Hepatocyte (in vitro differentiated cells): ENCODE data around the gene CLTCL1. TPM values are rescaled to one million over a fixed set of nuclear protein-coding genes. Genes with fewer than 3 reads are reported as not detected.
A peak's percentile ranks its signal among the peaks of the same experiment; 100 is the strongest.

Source experiments
- DNase-seq: peaks from one replicate; pipeline ENCODE4 v3.0.0-alpha.2; 2016; ENCODE audit warnings: low spot score
- H2AFZ ChIP-seq: fragments of 200-600 bp; sonication (generic); 2 replicates; pipeline ENCODE4 v1.6.0; 2016; ENCODE audit warnings: antibody characterized with exemption, mild to moderate bottlenecking
- H3K27ac ChIP-seq: fragments of 200-600 bp; sonication (generic); 2 replicates; pipeline ENCODE4 v1.5.1; 2016; ENCODE audit warnings: mild to moderate bottlenecking
- H3K27me3 ChIP-seq: fragments of 200-600 bp; sonication (generic); 2 replicates; pipeline ENCODE4 v1.6.1; 2016
- H3K36me3 ChIP-seq: fragments of 200-600 bp; sonication (generic); replicated peaks from 2 replicates; pipeline ENCODE4 v1.5.1; 2016; ENCODE audit warnings: low read depth; ENCODE audit not compliant: insufficient read depth
- H3K4me1 ChIP-seq: fragments of 200-600 bp; sonication (generic); 2 replicates; pipeline ENCODE4 v1.5.1; 2016; ENCODE audit warnings: mild to moderate bottlenecking, moderate library complexity; ENCODE audit not compliant: insufficient read depth
- H3K4me2 ChIP-seq: fragments of 200-600 bp; sonication (generic); 2 replicates; pipeline ENCODE4 v1.6.0; 2016
- H3K4me3 ChIP-seq: fragments of 200-600 bp; sonication (generic); 2 replicates; pipeline ENCODE4 v1.5.1; 2016; ENCODE audit warnings: mild to moderate bottlenecking
- H3K79me2 ChIP-seq: fragments of 200-600 bp; sonication (generic); 2 replicates; pipeline ENCODE4 v1.6.0; 2017; ENCODE audit warnings: mild to moderate bottlenecking
- H3K9me2 ChIP-seq: fragments of 200-600 bp; sonication (generic); replicated peaks from 2 replicates; pipeline ENCODE4 v1.6.0; 2017; ENCODE audit warnings: mild to moderate bottlenecking; ENCODE audit not compliant: insufficient read depth
- H3K9me3 ChIP-seq: fragments of 200-600 bp; sonication (generic); 2 replicates; pipeline ENCODE4 v1.5.1; 2016; ENCODE audit warnings: low read depth, mild to moderate bottlenecking
- H4K20me1 ChIP-seq: fragments of 200-600 bp; sonication (generic); 2 replicates; pipeline ENCODE4 v1.6.0; 2016; ENCODE audit warnings: mild to moderate bottlenecking; ENCODE audit not compliant: insufficient read depth, poor library complexity, severe bottlenecking
- EZH2 ChIP-seq: fragments of 200-600 bp; sonication (generic); IDR thresholded peaks from 2 replicates; pipeline ENCODE4 v1.6.1; 2016; ENCODE audit warnings: antibody characterized with exemption, mild to moderate bottlenecking, borderline replicate concordance
- EZH2phosphoT487 ChIP-seq: fragments of 200-600 bp; sonication (generic); IDR thresholded peaks from one replicate; pipeline ENCODE4 v1.6.1; 2018; ENCODE audit warnings: antibody characterized with exemption, mild to moderate bottlenecking, low read depth, moderate library complexity; ENCODE audit not compliant: unreplicated experiment, severe bottlenecking
- WGBS: methylation state at CpG from one replicate; pipeline ENCODE4 v1.1.6; 2016; ENCODE audit warnings: low lambda C conversion rate; ENCODE audit errors: missing lambda C conversion rate; 5-methylcytosine and 5-hydroxymethylcytosine counted together
- polyA plus RNA-seq: library from polyadenylated mRNA; unstranded; fragments of >200 nt; fragmentation: Nextera tagmentation; extraction: Ambion mirVana; gene quantifications from 2 replicates; pipeline ENCODE4 v1.2.1, GENCODE V29; 2016
- total RNA-seq: library from RNA; depleted of rRNA; stranded (reverse); fragments of >200 nt; gene quantifications from 2 replicates; pipeline ENCODE4 v1.2.3, GENCODE V29; 2014
- TF ChIP-seq, protein P1 (sequence below): fragments of 200-600 bp; sonication (generic); IDR thresholded peaks from 2 replicates; pipeline ENCODE4 v1.5.1; 2016; ENCODE audit warnings: antibody characterized with exemption, mild to moderate bottlenecking; ENCODE audit not compliant: poor library complexity

The CLTCL1 gene
- total and polyA plus RNA-seq, 2 experiments from 2014 or later, result 2.2 to 3.7 TPM

DNA sequence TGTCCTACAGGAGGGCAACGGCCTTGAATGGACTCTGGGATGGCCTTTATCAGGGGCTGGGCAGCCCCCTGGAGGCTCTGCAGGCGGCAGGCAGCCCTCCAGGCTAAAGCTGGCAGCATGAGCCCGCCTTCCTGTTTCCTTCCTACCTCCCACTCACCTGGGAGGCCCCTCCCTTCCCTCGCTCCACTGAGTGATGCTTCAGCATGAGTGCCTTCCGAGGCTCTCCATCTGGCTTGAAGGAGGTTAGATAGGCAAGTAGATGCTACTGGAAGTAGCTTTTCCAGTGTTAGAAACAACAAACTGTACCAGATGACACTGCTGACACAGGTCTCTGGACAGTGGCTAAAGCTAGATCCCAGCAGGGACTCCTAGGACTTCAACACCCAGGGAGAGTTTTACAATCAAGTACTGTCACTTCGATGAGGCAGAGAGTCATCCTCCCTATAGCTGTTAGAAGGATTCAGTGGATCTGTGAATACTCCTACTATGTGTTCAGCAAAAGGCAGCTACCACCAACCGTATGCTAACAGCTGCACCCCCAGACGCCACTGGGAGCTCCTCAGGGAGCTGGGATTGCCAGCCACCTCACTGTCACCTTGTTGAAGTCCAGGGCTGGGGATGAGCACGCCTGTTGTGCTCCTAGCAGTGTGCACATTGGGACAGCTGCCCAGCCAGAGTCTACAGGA is 108.9 kb downstream of the CLTCL1 start:
- H4K20me1 ChIP-seq, result peaks cover 4% of the 10 kb centered on the region
- no peak overlapping the region for H3K27ac ChIP-seq
- no peak overlapping the region for H2AFZ ChIP-seq
- H3K4me2 ChIP-seq, result no peak overlapping the region
- H3K27me3 ChIP-seq, result no peaks in the 10 kb centered on the region
- TF ChIP-seq EZH2, result no peak
- no peak for TF ChIP-seq EZH2phosphoT487
- TF ChIP-seq, protein P1, sequence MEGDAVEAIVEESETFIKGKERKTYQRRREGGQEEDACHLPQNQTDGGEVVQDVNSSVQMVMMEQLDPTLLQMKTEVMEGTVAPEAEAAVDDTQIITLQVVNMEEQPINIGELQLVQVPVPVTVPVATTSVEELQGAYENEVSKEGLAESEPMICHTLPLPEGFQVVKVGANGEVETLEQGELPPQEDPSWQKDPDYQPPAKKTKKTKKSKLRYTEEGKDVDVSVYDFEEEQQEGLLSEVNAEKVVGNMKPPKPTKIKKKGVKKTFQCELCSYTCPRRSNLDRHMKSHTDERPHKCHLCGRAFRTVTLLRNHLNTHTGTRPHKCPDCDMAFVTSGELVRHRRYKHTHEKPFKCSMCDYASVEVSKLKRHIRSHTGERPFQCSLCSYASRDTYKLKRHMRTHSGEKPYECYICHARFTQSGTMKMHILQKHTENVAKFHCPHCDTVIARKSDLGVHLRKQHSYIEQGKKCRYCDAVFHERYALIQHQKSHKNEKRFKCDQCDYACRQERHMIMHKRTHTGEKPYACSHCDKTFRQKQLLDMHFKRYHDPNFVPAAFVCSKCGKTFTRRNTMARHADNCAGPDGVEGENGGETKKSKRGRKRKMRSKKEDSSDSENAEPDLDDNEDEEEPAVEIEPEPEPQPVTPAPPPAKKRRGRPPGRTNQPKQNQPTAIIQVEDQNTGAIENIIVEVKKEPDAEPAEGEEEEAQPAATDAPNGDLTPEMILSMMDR, result no peak
- DNase-seq, result peak; percentile 3
- H3K9me2 ChIP-seq, result no peaks in the 10 kb centered on the region
- no peak overlapping the region for H3K4me3 ChIP-seq
- no peaks in the 10 kb centered on the region for H3K36me3 ChIP-seq
- 71% methylated on average over 9 of the region's 9 CpGs for WGBS
- H3K9me3 ChIP-seq, result no peaks in the 10 kb centered on the region
- peaks cover 5% of the 10 kb centered on the region for H3K79me2 ChIP-seq
- peaks cover 6% of the 10 kb centered on the region for H3K4me1 ChIP-seq

DNA sequence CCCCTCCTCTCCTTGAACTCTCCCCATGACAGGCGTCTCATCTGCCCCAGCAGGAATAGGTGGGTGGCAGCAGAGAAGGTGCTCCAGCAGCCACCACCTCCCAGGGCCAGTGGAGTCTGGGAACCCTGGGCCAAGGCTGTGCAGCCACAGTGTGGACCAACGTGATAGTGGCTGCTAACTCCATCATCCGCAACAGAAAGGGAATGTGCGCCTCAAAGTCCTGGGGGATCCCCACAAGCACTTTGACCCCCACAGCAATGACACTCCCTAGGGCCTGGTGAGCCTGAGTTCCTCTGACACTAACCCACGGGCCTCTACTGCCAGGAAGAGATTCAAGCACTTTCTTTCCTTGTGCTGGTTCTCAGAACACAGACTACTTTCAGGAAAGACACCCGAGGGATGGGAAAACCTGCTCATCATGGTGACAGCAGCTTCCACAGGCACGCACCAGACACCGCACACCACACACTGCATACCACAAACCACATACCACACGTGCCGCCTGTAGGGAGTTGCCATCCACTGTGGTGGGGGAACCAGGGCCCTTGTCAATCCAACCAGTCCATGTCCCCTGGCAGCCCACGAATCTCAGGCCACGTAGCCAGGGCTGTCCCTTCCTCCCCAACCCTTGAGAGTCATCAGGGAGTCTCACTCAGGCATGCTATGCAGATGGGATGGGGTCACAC is 109.6 kb downstream of the CLTCL1 start:
- Histone ChIP-seq H3K4me3 (no peak overlapping the region), H3K9me3 (no peaks in the 10 kb centered on the region), H3K4me2 (no peak overlapping the region), H3K4me1 (peaks cover 13% of the 10 kb centered on the region), H3K27ac (no peak overlapping the region), H3K9me2 (no peaks in the 10 kb centered on the region), H3K79me2 (peaks cover 12% of the 10 kb centered on the region), H2AFZ (no peak overlapping the region), H4K20me1 (peaks cover 11% of the 10 kb centered on the region), H3K36me3 (no peaks in the 10 kb centered on the region), H3K27me3 (no peaks in the 10 kb centered on the region)
- peak; percentile 3 for DNase-seq
- TF ChIP-seq, protein P1, result no peak
- TF ChIP-seq EZH2 (no peak), EZH2phosphoT487 (no peak)
- WGBS, result 86% methylated on average over 12 of the region's 12 CpGs

DNA sequence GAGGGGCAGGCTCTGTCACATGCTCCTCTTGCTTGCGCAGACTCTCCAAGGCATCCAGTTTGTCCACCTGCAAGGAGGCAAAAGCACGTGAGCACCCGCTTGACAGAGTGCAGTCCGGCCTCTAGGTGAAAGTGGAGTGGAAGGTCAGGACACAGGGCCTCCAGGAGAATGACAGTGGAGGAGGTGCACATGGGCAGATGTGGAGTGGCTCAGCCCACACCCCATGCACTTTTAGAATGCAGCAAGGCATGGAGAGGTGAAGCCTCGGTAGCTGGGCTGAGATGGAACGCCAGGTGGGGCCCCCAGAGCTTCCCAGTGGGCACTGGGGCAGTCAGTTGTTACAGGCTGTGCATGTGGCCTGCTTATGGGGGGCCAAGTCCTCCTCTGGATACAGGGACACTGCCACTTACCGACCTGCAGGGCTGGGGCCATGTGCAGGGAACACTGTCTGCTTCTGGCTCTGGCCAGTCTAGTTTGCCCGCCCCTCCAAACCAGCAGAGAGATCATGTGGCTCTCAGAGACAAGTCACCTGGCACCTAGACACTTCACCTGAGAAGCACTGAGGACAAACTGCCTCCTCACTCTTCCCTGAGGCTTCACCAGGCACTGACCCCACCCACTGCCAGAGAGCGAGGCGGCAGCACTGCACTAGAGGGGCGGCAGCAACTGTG is 110.6 kb downstream of the CLTCL1 start:
- no peak overlapping the region for H2AFZ ChIP-seq
- H3K36me3 ChIP-seq, result no peaks in the 10 kb centered on the region
- H3K9me3 ChIP-seq, result no peaks in the 10 kb centered on the region
- DNase-seq, result peak; percentile 6
- H3K4me2 ChIP-seq, result no peak overlapping the region
- peaks cover 16% of the 10 kb centered on the region for H4K20me1 ChIP-seq
- TF ChIP-seq EZH2phosphoT487, result no peak
- TF ChIP-seq, protein P1, result no peak
- TF ChIP-seq EZH2, result no peak
- no peaks in the 10 kb centered on the region for H3K9me2 ChIP-seq
- no peaks in the 10 kb centered on the region for H3K27me3 ChIP-seq
- no peak overlapping the region for H3K27ac ChIP-seq
- peaks cover 21% of the 10 kb centered on the region for H3K79me2 ChIP-seq
- peaks cover 21% of the 10 kb centered on the region for H3K4me1 ChIP-seq
- 95% methylated on average over 11 of the region's 11 CpGs for WGBS
- no peak overlapping the region for H3K4me3 ChIP-seq
